NOMO-1 (cell line): ENCODE results near the gene OPN1LW.
"Not testable (repeated sequence)": the region's sequence is repeated elsewhere in the genome, so short reads cannot be mapped to it uniquely, and the experiment has no call there.

Experiments used
- DNase-seq, 2 experiments: peaks; one replicate each; lab custom pipeline; 2025; ENCODE audit not compliant: unreplicated experiment in 2 of 2; lab: John Stamatoyannopoulos, UW

OPN1LW gene

GRCh38 chrX:154144010-154144409 lies at the start of gene OPN1LW:
TSS of gene OPN1LW (plus strand) at chrX:154144243. CDS start at chrX:154144284, 41 bp downstream.
- not testable (repeated sequence) for DNase-seq

- no peak for DNase-seq
These were observed 49.2 kb upstream of the OPN1LW start for GRCh38 chrX:154094833-154095232.

- DNase-seq = no peak
These were observed 47.7 kb upstream of the OPN1LW start for GRCh38 chrX:154096140-154097002.

- DNase-seq = no peak
These were observed 46.9 kb upstream of the OPN1LW start for GRCh38 chrX:154097003-154097588.

GRCh38 chrX:154097589-154098541 lies 46.2 kb upstream of the OPN1LW start, which contains the start of gene MECP2:
TSS of gene MECP2 (minus strand) at chrX:154097717.
- peak; percentile 88 to 90 for DNase-seq

- DNase-seq = no peak
These were observed 45.5 kb upstream of the OPN1LW start for GRCh38 chrX:154098551-154098950.

- no peak for DNase-seq
These were observed 30.3 kb upstream of the OPN1LW start for GRCh38 chrX:154113729-154114128.

- DNase-seq = no peak
These were observed 29.4 kb upstream of the OPN1LW start for GRCh38 chrX:154114652-154115051.

GRCh38 chrX:154115071-154115470 lies 29.0 kb upstream of the OPN1LW start:
- DNase-seq = no peak

GRCh38 chrX:154115750-154116149 lies 28.3 kb upstream of the OPN1LW start:
- no peak for DNase-seq

- no peak for DNase-seq
These were observed 27.4 kb upstream of the OPN1LW start for GRCh38 chrX:154116426-154117211.

- no peak for DNase-seq
These were observed 26.5 kb upstream of the OPN1LW start for GRCh38 chrX:154117566-154117965.

- DNase-seq = no peak
These were observed 23.5 kb upstream of the OPN1LW start for GRCh38 chrX:154120567-154120966.

GRCh38 chrX:154121207-154121606 lies 22.8 kb upstream of the OPN1LW start:
- DNase-seq = no peak

GRCh38 chrX:154121961-154122360 lies 22.1 kb upstream of the OPN1LW start:
- DNase-seq = no peak

- DNase-seq = peak; percentile 3 to 39
These were observed 20.5 kb upstream of the OPN1LW start for GRCh38 chrX:154123241-154124219.

GRCh38 chrX:154125391-154126040 lies 18.5 kb upstream of the OPN1LW start:
- no peak for DNase-seq

- DNase-seq = no peak
These were observed 17.9 kb upstream of the OPN1LW start for GRCh38 chrX:154126101-154126500.

- DNase-seq = no peak
These were observed 12.1 kb upstream of the OPN1LW start for GRCh38 chrX:154131955-154132354.
